ENCODE results near the gene ABHD1.

DNA sequence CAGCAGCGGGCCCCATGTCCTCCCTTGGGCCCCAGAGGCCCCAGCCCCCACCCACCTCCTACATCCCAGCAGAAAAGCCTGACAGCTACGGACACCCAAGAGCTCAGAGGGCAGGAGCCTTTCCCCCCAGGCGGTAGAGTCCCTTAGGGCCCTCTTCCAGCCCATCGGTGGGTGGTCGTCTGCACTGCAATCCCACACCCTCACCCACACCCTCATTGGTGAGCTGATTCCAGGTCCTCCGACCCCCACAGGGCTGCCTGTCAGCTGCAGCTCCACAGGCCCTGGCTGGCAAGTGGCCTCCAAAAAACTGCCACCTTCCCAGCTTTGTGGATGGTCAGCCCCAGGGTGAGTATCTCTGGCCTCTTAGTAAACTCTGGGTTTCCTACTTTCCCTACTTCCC lies 35.7 kb downstream of the ABHD1 start:
- TF ChIP-seq POLR2A (IDR thresholded peaks at IDR 0.05; ENCODE audit: low read depth, low read length) (no peak), POLR2AphosphoS5 (IDR thresholded peaks at IDR 0.05; ENCODE audit: low read depth, low read length) (no peak)

Measured in GM12892 (cell line).